GM12864 (cell line): ENCODE measurements around the gene MIR17HG.

ENCODE experiments used
- DNase-seq: peaks from one replicate; pipeline ENCODE4 v3.0.0-alpha.2; 2011; ENCODE audit warnings: low read depth
- H3K4me3 ChIP-seq: 2 replicates; pipeline ENCODE4 v1.5.1; 2011; ENCODE audit warnings: mild to moderate bottlenecking, low read depth, low read length, control low read depth
- CTCF ChIP-seq: IDR thresholded peaks from 2 replicates; pipeline ENCODE4 v1.5.1; 2011; ENCODE audit warnings: low read depth, mild to moderate bottlenecking, moderate library complexity, low read length, control low read depth, inconsistent platforms; ENCODE audit errors: missing control alignments

MIR17HG gene

GRCh38 chr13:91368101-91368500, 20.6 kb downstream of the MIR17HG start:
- no peak overlapping the region for H3K4me3 ChIP-seq
- no peak for TF ChIP-seq CTCF
- no peak for DNase-seq

- no peak overlapping the region for H3K4me3 ChIP-seq
- no peak for TF ChIP-seq CTCF
- no peak for DNase-seq
Measured at GRCh38 chr13:91368676-91369440, 21.4 kb downstream of the MIR17HG start.

GRCh38 chr13:91369441-91369831, 21.9 kb downstream of the MIR17HG start:
- no peak for TF ChIP-seq CTCF
- DNase-seq, result no peak
- H3K4me3 ChIP-seq, result no peak overlapping the region

GRCh38 chr13:91370501-91370900, 23.0 kb downstream of the MIR17HG start:
- no peak for DNase-seq
- no peak overlapping the region for H3K4me3 ChIP-seq
- no peak for TF ChIP-seq CTCF

GRCh38 chr13:91372911-91373310, 25.4 kb downstream of the MIR17HG start:
- no peak overlapping the region for H3K4me3 ChIP-seq
- no peak for DNase-seq
- TF ChIP-seq CTCF, result no peak

GRCh38 chr13:91375116-91375729, 27.7 kb downstream of the MIR17HG start:
- DNase-seq, result no peak

More at GRCh38 chr13:91375116-91375729, 27.7 kb downstream of the MIR17HG start:
- peak; percentile 67 for TF ChIP-seq CTCF
- no peak overlapping the region for H3K4me3 ChIP-seq
